K562 (cell line): Measurements from ENCODE around the gene DIP2C. TPM values are rescaled to one million over a fixed set of nuclear protein-coding genes. Genes with fewer than 3 reads are reported as not detected.
"Not testable (repeated sequence)": the region's sequence is repeated elsewhere in the genome, so short reads cannot be mapped to it uniquely, and the experiment has no call there.

ENCODE experiments used
- ATAC-seq: fragments of 200-7000 bp; cut with Tn5 transposase; 3 replicates; pipeline ENCODE4 v1.9.1; 2020; ENCODE audit warnings: moderate library complexity
- BruUV-seq: library from RNA; stranded (reverse); fragments of 400-500 nt; replicated peaks from 2 replicates; lab custom pipeline; 2021; lab: Mats Ljungman, UMichigan
- CTCF ChIA-PET: fragments of 300-600 bp; formaldehyde crosslinking; extraction: SDS; loops from one replicate; lab custom pipeline; 2021; ENCODE audit warnings: low intra/inter-chr PET ratio; lab: Yijun Ruan, JAX
- POLR2A ChIA-PET: fragments of 300-600, 350-650 bp; sonication (Branson Sonifier 250); formaldehyde crosslinking; extraction: SDS; loops from one replicate; lab custom pipeline; 2021; ENCODE audit warnings: antibody characterized with exemption, inconsistent platforms; lab: Yijun Ruan, JAX
- DNase-seq, 4 experiments: peaks; one replicate each; pipeline versions ENCODE4 v3.0.0 to v3.0.0-alpha.2; 2011 to 2018; ENCODE audit warnings: low spot score in 3 of 4, mixed read lengths in 3 of 4; ENCODE audit errors: extremely low read depth in 1 of 4
- FAIRE-seq: peaks from 2 replicates; lab custom pipeline; 2011; peaks lifted over from hg19 to GRCh38; lab: Jason Lieb, UNC
- H2AFZ ChIP-seq: 2 replicates; pipeline ENCODE4 v1.6.0; 2011; ENCODE audit warnings: low read depth, low read length, control low read depth, inconsistent platforms
- H3K27ac ChIP-seq: fragments of 200-600 bp; 3 replicates; pipeline ENCODE4 v1.8.0; 2011; ENCODE audit warnings: low read depth, mild to moderate bottlenecking, control low read depth, inconsistent platforms, low read length, moderate library complexity, mixed read lengths; ENCODE audit errors: extremely low read depth
- H3K27me3 ChIP-seq, 2 experiments: fragments of 300-600 bp in 1 of 2; 2 replicates in 1 of 2; 3 replicates in 1 of 2; pipeline versions ENCODE4 v1.6.0 to v1.8.0; 2011; ENCODE audit warnings: inconsistent platforms in 2 of 2, low read length in 2 of 2, mild to moderate bottlenecking in 1 of 2, mixed read lengths in 1 of 2, moderate library complexity in 1 of 2; ENCODE audit not compliant: control insufficient read depth in 2 of 2, insufficient read depth in 2 of 2
- H3K36me3 ChIP-seq: fragments of 300-600 bp; 3 replicates; pipeline ENCODE4 v1.8.0; 2011; ENCODE audit warnings: mild to moderate bottlenecking, low read length, inconsistent platforms; ENCODE audit not compliant: control insufficient read depth, insufficient read depth
- H3K4me1 ChIP-seq, 2 experiments: fragments of 200-600 bp in 1 of 2; replicated peaks in 1 of 2; 2 replicates in 1 of 2; 3 replicates in 1 of 2; pipeline versions ENCODE4 v1.5.1 to v1.8.0; 2011; ENCODE audit warnings: inconsistent platforms in 2 of 2, low read length in 2 of 2, mild to moderate bottlenecking in 1 of 2, mixed read lengths in 1 of 2, moderate library complexity in 1 of 2; ENCODE audit not compliant: control insufficient read depth in 2 of 2, insufficient read depth in 2 of 2
- H3K4me2 ChIP-seq: 2 replicates; pipeline ENCODE4 v1.6.1; 2011; ENCODE audit warnings: low read length, control low read depth, inconsistent platforms, mixed read lengths; ENCODE audit not compliant: insufficient read depth
- H3K4me3 ChIP-seq: fragments of 200-600 bp; sonication (generic), shearing (Covaris generic); 2 replicates; pipeline ENCODE4 v1.5.1; 2016; ENCODE audit warnings: control low read depth, inconsistent platforms
- H3K79me2 ChIP-seq: fragments of 200-600 bp; 3 replicates; pipeline ENCODE4 v1.8.0; 2011; ENCODE audit warnings: low read length, inconsistent platforms; ENCODE audit not compliant: control insufficient read depth, insufficient read depth
- H3K9ac ChIP-seq, 2 experiments: 2 replicates each; pipeline versions ENCODE4 v1.6.0 to v1.6.1; 2011; ENCODE audit warnings: low read depth in 2 of 2, low read length in 2 of 2, control low read depth in 1 of 2, inconsistent platforms in 1 of 2, mild to moderate bottlenecking in 1 of 2, mixed read lengths in 1 of 2; ENCODE audit not compliant: insufficient read depth in 1 of 2
- H3K9me1 ChIP-seq: one replicate; pipeline ENCODE4 v1.6.0; 2011; ENCODE audit warnings: inconsistent platforms, mild to moderate bottlenecking, low read length, moderate library complexity; ENCODE audit not compliant: control insufficient read depth, insufficient read depth
- H3K9me3 ChIP-seq: replicated peaks from 2 replicates; pipeline ENCODE4 v1.5.1; 2011; ENCODE audit warnings: low read depth, low read length, inconsistent platforms; ENCODE audit not compliant: control insufficient read depth, insufficient read depth
- H4K20me1 ChIP-seq: replicated peaks from 2 replicates; pipeline ENCODE4 v1.6.1; 2011; ENCODE audit warnings: low read length, inconsistent platforms, mixed read lengths; ENCODE audit not compliant: control insufficient read depth, insufficient read depth
- CEBPB ChIP-seq: fragments of 450-650 bp; IDR thresholded peaks from 2 replicates; pipeline ENCODE4 v1.6.1; 2016; ENCODE audit warnings: missing genetic modification characterization, missing compliant biosample characterization
- CHCHD3 ChIP-seq: fragments of 250-450 bp; sonication (Bioruptor Pico); IDR thresholded peaks from 2 replicates; pipeline ENCODE4 v2.1.2; 2022; ENCODE audit warnings: mild to moderate bottlenecking
- DDX20 ChIP-seq: fragments of 450-650 bp; IDR thresholded peaks from 2 replicates; pipeline ENCODE4 v1.6.1; 2016; ENCODE audit warnings: missing genetic modification characterization, low read depth, mild to moderate bottlenecking, missing compliant biosample characterization, moderate library complexity
- FOSL1 ChIP-seq: fragments of 200-800 bp; sonication (Bioruptor generic); conservative IDR thresholded peaks from 2 replicates; pipeline ENCODE4 v1.6.1; 2016; ENCODE audit warnings: missing genetic modification characterization, missing compliant biosample characterization
- FOXA3 ChIP-seq, 2 experiments: fragments of 450-650 bp in 1 of 2; sonication (generic) in 1 of 2; formaldehyde crosslinking; IDR thresholded peaks in 1 of 2; conservative IDR thresholded peaks in 1 of 2; 2 replicates each; pipeline versions ENCODE4 v1.4.0 to v1.8.0; 2020 to 2022; ENCODE audit warnings: mild to moderate bottlenecking in 2 of 2, missing genetic modification reagents in 1 of 2
- KDM1A ChIP-seq, 2 experiments: fragments of 450-650 bp; IDR thresholded peaks; 2 replicates each; pipeline ENCODE4 v1.6.1; 2016; ENCODE audit warnings: mild to moderate bottlenecking in 2 of 2
- MAFG ChIP-seq: fragments of 450-650 bp; conservative IDR thresholded peaks from 2 replicates; pipeline ENCODE4 v1.6.1; 2016; ENCODE audit warnings: missing genetic modification characterization, missing compliant biosample characterization
- RCOR1 ChIP-seq, 2 experiments: IDR thresholded peaks; 2 replicates each; pipeline ENCODE4 v1.6.1; 2012; ENCODE audit warnings: low read depth in 2 of 2, low read length in 2 of 2, borderline replicate concordance in 1 of 2, improper control_type of control experiment in 1 of 2
- WGBS: fragments of 100-300 bp; shearing (Covaris generic); methylation state at CpG from one replicate; pipeline ENCODE4 v1.1.6; 2016; ENCODE audit warnings: low coverage, mixed read lengths; ENCODE audit not compliant: insufficient coverage; ENCODE audit errors: missing lambda C conversion rate; 5-methylcytosine and 5-hydroxymethylcytosine counted together
- in situ Hi-C: fragments of 300-500 bp; cut with MboI; formaldehyde crosslinking; loops from 4 replicates; pipeline ENCODE4 v1.15.0; 2018; ENCODE audit warnings: inconsistent platforms, mixed read lengths
- intact Hi-C: fragments of 100-400 bp; cut with micrococcal nuclease; formaldehyde crosslinking; loops from 2 replicates; pipeline ENCODE4 v1.14.2; 2022
- polyA plus RNA-seq, 8 experiments: library from polyadenylated mRNA; depleted of rRNA in 4 of 8; stranded (reverse) in 5 of 8; unstranded in 3 of 8; fragments of >200 nt; fragmentation: Nextera tagmentation in 2 of 8; fragmentation: Illumina TruSeq in 1 of 8; extraction: Ambion mirVana in 2 of 8; extraction: Trizol in 1 of 8; gene quantifications; 2 replicates each; pipeline versions ENCODE4 v1.2.1 to v1.2.3, GENCODE V29; 2011 to 2014; ENCODE audit warnings: inconsistent platforms in 1 of 8, missing spikeins in 1 of 8
- total RNA-seq, 7 experiments: library from RNA; depleted of rRNA in 6 of 7; stranded (reverse); fragments of >200 nt in 6 of 7; fragmentation: Illumina TruSeq in 2 of 7; extraction: Trizol in 2 of 7; gene quantifications; 2 replicates each; pipeline versions ENCODE4 v1.2.1 to v1.2.3, GENCODE V29; 2011 to 2021; ENCODE audit warnings: low replicate concordance in 1 of 7
- TF ChIP-seq, protein P1 (sequence below), 2 experiments: fragments of 450-650 bp in 1 of 2; sonication (generic) in 1 of 2; formaldehyde crosslinking in 1 of 2; IDR thresholded peaks in 1 of 2; conservative IDR thresholded peaks in 1 of 2; 2 replicates each; pipeline versions ENCODE4 v1.6.1 to v1.8.1; 2016 to 2023; ENCODE audit warnings: mild to moderate bottlenecking in 2 of 2, moderate library complexity in 2 of 2, inconsistent platforms in 1 of 2, missing genetic modification reagents in 1 of 2
- TF ChIP-seq, protein P2 (sequence below): IDR thresholded peaks from 3 replicates; pipeline ENCODE4 v1.6.1; 2011; ENCODE audit warnings: borderline replicate concordance, mild to moderate bottlenecking; ENCODE audit not compliant: insufficient read length, insufficient read depth

The DIP2C gene
- total and polyA plus RNA-seq, 9 of the 15 experiments (the other 6 are each of a cell fraction or from before 2014, with no cell fraction given): 0.01 TPM; not detected in 8

DNA sequence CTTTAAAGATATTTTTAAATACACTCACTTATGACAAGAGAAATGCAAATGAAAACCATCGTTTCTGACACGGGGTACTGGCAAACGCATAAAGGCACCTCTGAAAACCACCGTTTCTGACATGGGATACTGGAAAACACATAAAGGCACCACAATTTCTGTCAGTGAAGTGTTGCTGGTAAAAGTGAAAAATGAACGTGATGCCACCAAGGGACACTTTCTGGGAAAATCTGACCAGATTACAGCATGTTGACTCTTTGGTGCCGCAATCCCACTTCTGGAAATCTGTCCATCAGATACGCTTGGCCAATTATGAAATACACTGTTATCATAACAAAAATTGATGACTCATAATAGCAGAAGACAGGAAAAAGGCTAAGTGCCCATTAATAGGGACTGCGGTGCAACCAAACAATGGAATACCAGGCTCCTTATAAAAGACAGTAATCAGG, 422.5 kb downstream of the DIP2C start:
- H3K27ac ChIP-seq: no peak overlapping the region
- no peak overlapping the region for H2AFZ ChIP-seq
- ChIA-PET CTCF (no interaction called here), POLR2A (no interaction called here)
- H3K79me2 ChIP-seq: no peaks in the 10 kb centered on the region
- in situ Hi-C loops: no loop called here
- DNase-seq (no peak), ATAC-seq (no peak), FAIRE-seq (no peak)
- no peak overlapping the region for H3K9ac ChIP-seq
- no peaks in the 10 kb centered on the region for H3K9me1 ChIP-seq
- intact Hi-C loops: no loop called here
- 0 out of 2 replicates have a peak, but pooled peaks cover 1% of the 10 kb centered on the region for H3K9me3 ChIP-seq
- WGBS: 9% methylated on average over 8 of the region's 8 CpGs
- no peaks in the 10 kb centered on the region for H3K36me3 ChIP-seq
- TF ChIP-seq KDM1A (IDR thresholded peaks at IDR 0.05): peak; percentile 39 to 41; a peak in 1 of 4 replicates
- TF ChIP-seq DDX20 (tag): no peak
- TF ChIP-seq, protein P1, sequence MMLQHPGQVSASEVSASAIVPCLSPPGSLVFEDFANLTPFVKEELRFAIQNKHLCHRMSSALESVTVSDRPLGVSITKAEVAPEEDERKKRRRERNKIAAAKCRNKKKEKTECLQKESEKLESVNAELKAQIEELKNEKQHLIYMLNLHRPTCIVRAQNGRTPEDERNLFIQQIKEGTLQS (IDR thresholded peaks at IDR 0.05): peak; percentile 53
- TF ChIP-seq, protein P1 (CRISPR knock-in tag; conservative IDR thresholded peaks at IDR 0.05): no peak
- peak; percentile 46; the same call in 1 of the 2 replicates for TF ChIP-seq CEBPB (tag)
- TF ChIP-seq FOSL1 (tag): peak; percentile 53; the same call in 1 of the 2 replicates
- TF ChIP-seq FOXA3 (CRISPR knock-in tag; conservative IDR thresholded peaks at IDR 0.05 in 1 of 2, IDR thresholded peaks at IDR 0.05 in 1 of 2): peak in 1 of 2 experiments; percentile 50; a peak in 1 of 4 replicates
- TF ChIP-seq, protein P2, sequence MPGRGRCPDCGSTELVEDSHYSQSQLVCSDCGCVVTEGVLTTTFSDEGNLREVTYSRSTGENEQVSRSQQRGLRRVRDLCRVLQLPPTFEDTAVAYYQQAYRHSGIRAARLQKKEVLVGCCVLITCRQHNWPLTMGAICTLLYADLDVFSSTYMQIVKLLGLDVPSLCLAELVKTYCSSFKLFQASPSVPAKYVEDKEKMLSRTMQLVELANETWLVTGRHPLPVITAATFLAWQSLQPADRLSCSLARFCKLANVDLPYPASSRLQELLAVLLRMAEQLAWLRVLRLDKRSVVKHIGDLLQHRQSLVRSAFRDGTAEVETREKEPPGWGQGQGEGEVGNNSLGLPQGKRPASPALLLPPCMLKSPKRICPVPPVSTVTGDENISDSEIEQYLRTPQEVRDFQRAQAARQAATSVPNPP: no peak
- peak; percentile 63 for TF ChIP-seq MAFG (tag)
- TF ChIP-seq CHCHD3 (CRISPR knock-in tag): no peak
- TF ChIP-seq RCOR1 (IDR thresholded peaks at IDR 0.05; ENCODE audit: borderline replicate concordance in 1 of 2, low read depth in 2 of 2, low read length in 2 of 2): 0 out of 4 replicates have a peak, but pooled peaks of 1 of the 2 experiments have one; percentile 43
- no TSS peak for BruUV-seq
- no peak overlapping the region for H3K4me3 ChIP-seq
- no peaks in the 10 kb centered on the region for H3K4me1 ChIP-seq
- H4K20me1 ChIP-seq: peaks cover 10% of the 10 kb centered on the region; the same call in 1 of the 2 replicates
- no peak overlapping the region for H3K4me2 ChIP-seq
- H3K27me3 ChIP-seq: peaks cover 27 to 40% of the 10 kb centered on the region in 2 experiments; a peak in 4 of 5 replicates

DNA sequence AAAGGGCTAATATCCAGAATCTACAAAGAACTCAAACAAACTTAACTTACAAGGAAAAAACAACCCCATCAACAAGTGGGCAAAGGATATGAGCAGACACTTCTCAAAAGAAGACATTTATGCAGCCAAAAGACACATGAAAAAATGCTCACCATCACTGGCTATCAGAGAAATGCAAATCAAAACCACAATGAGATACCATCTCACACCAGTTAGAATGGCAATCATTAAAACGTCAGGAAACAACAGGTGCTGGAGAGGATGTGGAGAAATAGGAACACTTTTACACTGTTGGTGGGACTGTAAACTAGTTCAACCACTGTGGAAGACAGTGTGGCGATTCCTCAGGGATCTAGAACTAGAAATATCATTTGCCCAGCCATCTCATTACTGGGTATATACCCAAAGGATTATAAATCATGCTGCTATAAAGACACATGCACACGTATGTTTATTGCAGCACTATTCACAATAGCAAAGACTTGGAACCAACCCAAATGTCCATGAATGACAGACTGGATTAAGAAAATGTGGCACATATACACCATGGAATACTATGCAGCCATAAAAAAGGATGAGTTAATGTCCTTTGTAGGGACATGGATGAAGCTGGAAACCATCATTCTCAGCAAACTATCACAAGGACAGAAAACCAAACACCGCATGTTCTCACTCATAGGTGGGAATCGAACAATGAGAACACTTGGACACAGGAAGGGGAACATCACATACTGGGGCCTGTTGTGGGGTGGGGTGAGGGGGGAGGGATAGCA, 423.5 kb downstream of the DIP2C start:
- CTCF ChIA-PET, intact Hi-C loops, H3K9ac ChIP-seq, H3K4me2 ChIP-seq, BruUV-seq, FAIRE-seq, H3K36me3 ChIP-seq, H2AFZ ChIP-seq, in situ Hi-C loops, ATAC-seq, POLR2A ChIA-PET, H3K9me3 ChIP-seq, DNase-seq, H3K4me3 ChIP-seq, H3K27ac ChIP-seq, H3K4me1 ChIP-seq, H4K20me1 ChIP-seq, H3K79me2 ChIP-seq, H3K9me1 ChIP-seq: not testable (repeated sequence)
- WGBS: 0% methylated on average over 1 of the region's 5 CpGs
- H3K27me3 ChIP-seq: peaks cover 25 to 30% of the 10 kb centered on the region in 2 experiments; a peak in 4 of 5 replicates
